GM20431 (cell line): ENCODE measurements around the gene CAVIN1.
"Not testable (repeated sequence)": the region's sequence is repeated elsewhere in the genome, so short reads cannot be mapped to it uniquely, and the experiment has no call there.

Source experiments
- in situ Hi-C: fragments of 300-500 bp; cut with MseI, MboI; formaldehyde crosslinking; loops from one replicate; pipeline ENCODE4 v1.15.0; 2020; ENCODE audit warnings: low sequenced_read_pairs; ENCODE audit not compliant: unreplicated experiment

Gene CAVIN1

GRCh38 chr17:42387661-42388380 is 35.2 kb downstream of the CAVIN1 start:
- in situ Hi-C loops: no loop called here

- in situ Hi-C loops: no loop called here
Observed at GRCh38 chr17:42386777-42387657, 36.0 kb downstream of the CAVIN1 start.

- in situ Hi-C loops: no loop called here
Observed at GRCh38 chr17:42381898-42382297, 41.2 kb downstream of the CAVIN1 start.

- in situ Hi-C loops: no loop called here
Observed at GRCh38 chr17:42380935-42381334, 42.1 kb downstream of the CAVIN1 start.

GRCh38 chr17:42378959-42379594 is 44.0 kb downstream of the CAVIN1 start:
- in situ Hi-C loops: no loop called here

GRCh38 chr17:42378359-42378958 is 44.6 kb downstream of the CAVIN1 start:
- in situ Hi-C loops: no loop called here

- in situ Hi-C loops: no loop called here
Observed at GRCh38 chr17:42373896-42374295, 49.2 kb downstream of the CAVIN1 start.

- in situ Hi-C loops: no loop called here
Observed at GRCh38 chr17:42372142-42372541, 50.9 kb downstream of the CAVIN1 start.

- in situ Hi-C loops: not testable (repeated sequence)
Observed at GRCh38 chr17:42368797-42369561, 54.1 kb downstream of the CAVIN1 start.

- in situ Hi-C loops: not testable (repeated sequence)
Observed at GRCh38 chr17:42368310-42368709, 54.7 kb downstream of the CAVIN1 start.

- in situ Hi-C loops: not testable (repeated sequence)
Observed at GRCh38 chr17:42366176-42367023, 56.7 kb downstream of the CAVIN1 start.

GRCh38 chr17:42365136-42365535 is 57.9 kb downstream of the CAVIN1 start:
- in situ Hi-C loops: no loop called here

- in situ Hi-C loops: no loop called here
Observed at GRCh38 chr17:42363767-42364585, 59.1 kb downstream of the CAVIN1 start.

- in situ Hi-C loops: no loop called here
Observed at GRCh38 chr17:42363231-42363630, 59.8 kb downstream of the CAVIN1 start.

GRCh38 chr17:42362245-42362961 is 60.7 kb downstream of the CAVIN1 start:
- in situ Hi-C loops: no loop called here

- in situ Hi-C loops: no loop called here
Observed at GRCh38 chr17:42361781-42362186, 61.3 kb downstream of the CAVIN1 start.

GRCh38 chr17:42360388-42360787 is 62.7 kb downstream of the CAVIN1 start:
- in situ Hi-C loops: not testable (repeated sequence)
